ENCODE data around the gene ATE1. TPM values are rescaled to one million over a fixed set of nuclear protein-coding genes. Genes with fewer than 3 reads are reported as not detected.

ATE1 gene
- polyA plus RNA-seq, 1 experiment, result 17.9 TPM

GRCh38 chr10:121692626-121693025 lies 235.2 kb downstream of the ATE1 start:
- no peak for DNase-seq (ENCODE audit: low read depth, low spot score)
- no peaks in the 10 kb centered on the region for H3K27me3 ChIP-seq (ENCODE audit: control insufficient read depth, insufficient read depth, low read length)
- no peak overlapping the region for H3K27ac ChIP-seq (ENCODE audit: low read depth, low read length)
- CTCF ChIA-PET, result no interaction called here
- H3K4me3 ChIP-seq (ENCODE audit: low read depth, low read length), result no peak overlapping the region
- TF ChIP-seq CTCF (IDR thresholded peaks at IDR 0.05; ENCODE audit: low read depth, low read length), result no peak
- H3K9me3 ChIP-seq (ENCODE audit: control insufficient read depth, insufficient read depth, low read length), result no peaks in the 10 kb centered on the region; the same call in 1 of the 2 replicates
- POLR2A ChIA-PET, result no interaction called here

- Histone ChIP-seq H3K27me3 (ENCODE audit: control insufficient read depth, insufficient read depth, low read length) (no peaks in the 10 kb centered on the region), H3K27ac (ENCODE audit: low read depth, low read length) (no peak overlapping the region)
These were observed 236.9 kb downstream of the ATE1 start for GRCh38 chr10:121690970-121691369.

More at GRCh38 chr10:121690970-121691369, 236.9 kb downstream of the ATE1 start:
- ChIA-PET POLR2A (no interaction called here), CTCF (no interaction called here)
- Histone ChIP-seq H3K9me3 (ENCODE audit: control insufficient read depth, insufficient read depth, low read length) (no peaks in the 10 kb centered on the region), H3K4me3 (ENCODE audit: low read depth, low read length) (no peak overlapping the region)
- TF ChIP-seq CTCF (IDR thresholded peaks at IDR 0.05; ENCODE audit: low read depth, low read length), result no peak
- no peak for DNase-seq (ENCODE audit: low read depth, low spot score)

Small RNA genes within 50 kb of the gene (small RNA-seq; reads per million reads assigned to genes)
- gene RF00019 (ENCODE audit: insufficient read length, low read depth) (not detected), gene RF02219 (ENCODE audit: insufficient read length, low read depth) (not detected)

Other genes with a start within 250 kb of the ATE1 start
- 20.9 and 30.3 TPM in 2 replicates for gene NSMCE4A, start 47.2 kb upstream of the ATE1 start, polyA plus RNA-seq (2011; rRNA removed)
- gene TACC2, start 61.1 kb upstream of the ATE1 start, polyA plus RNA-seq (2011; rRNA removed), result 16.8 and 19.4 TPM in 2 replicates